Glutamatergic neuron (in vitro differentiated cells): ENCODE measurements around the gene CCDC178. TPM values are rescaled to one million over a fixed set of nuclear protein-coding genes. Genes with fewer than 3 reads are reported as not detected.
A peak's percentile ranks its signal among the peaks of the same experiment; 100 is the strongest.

Experiments used
- DNase-seq: peaks from one replicate; pipeline ENCODE4 v3.0.0; 2022
- H3K27ac Mint-ChIP-seq: one replicate; pipeline ENCODE4 v1.8.0; 2020; ENCODE audit warnings: mild to moderate bottlenecking, mixed read lengths, inconsistent platforms; ENCODE audit not compliant: unreplicated experiment
- H3K27me3 Mint-ChIP-seq: one replicate; pipeline ENCODE4 v1.8.0; 2020; ENCODE audit warnings: mild to moderate bottlenecking, moderate library complexity, mixed read lengths, inconsistent platforms; ENCODE audit not compliant: unreplicated experiment
- H3K36me3 Mint-ChIP-seq: one replicate; pipeline ENCODE4 v1.8.0; 2020; ENCODE audit warnings: mild to moderate bottlenecking, mixed read lengths, inconsistent platforms; ENCODE audit not compliant: unreplicated experiment
- H3K4me1 Mint-ChIP-seq: one replicate; pipeline ENCODE4 v1.8.0; 2020; ENCODE audit warnings: mild to moderate bottlenecking, low read depth, mixed read lengths, inconsistent platforms; ENCODE audit not compliant: unreplicated experiment
- H3K4me3 Mint-ChIP-seq: one replicate; pipeline ENCODE4 v1.8.0; 2020; ENCODE audit warnings: mild to moderate bottlenecking, mixed read lengths, inconsistent platforms; ENCODE audit not compliant: unreplicated experiment
- H3K9me3 Mint-ChIP-seq: one replicate; pipeline ENCODE4 v1.8.0; 2020; ENCODE audit warnings: mild to moderate bottlenecking, moderate library complexity, mixed read lengths, inconsistent platforms; ENCODE audit not compliant: unreplicated experiment
- CTCF ChIP-seq: fragments of 200-600 bp; sonication (generic); IDR thresholded peaks from one replicate; pipeline ENCODE4 v1.5.0; 2021; ENCODE audit not compliant: partially characterized antibody, unreplicated experiment
- total RNA-seq: library from RNA; stranded (reverse); fragmentation: NEBNext Ultra II Directional; extraction: Animal tissue kit (Norgen Biotek cat#: 25700); gene quantifications from one replicate; pipeline ENCODE4 v1.2.1, GENCODE V29; 2021; ENCODE audit not compliant: unreplicated experiment

Gene CCDC178
- total RNA-seq, 1 donor from 2014 or later, result not detected

- H3K9me3 Mint-ChIP-seq, result peaks cover 11% of the 10 kb centered on the region
- peaks cover 11% of the 10 kb centered on the region for H3K36me3 Mint-ChIP-seq
- no peak overlapping the region for H3K4me3 Mint-ChIP-seq
- no peak for TF ChIP-seq CTCF
- H3K4me1 Mint-ChIP-seq, result peaks cover 10% of the 10 kb centered on the region
- DNase-seq, result no peak
- H3K27me3 Mint-ChIP-seq, result no peaks in the 10 kb centered on the region
- peak overlapping the region; percentile 7 for H3K27ac Mint-ChIP-seq
These were observed 294.5 kb downstream of the CCDC178 start for GRCh38 chr18:33146014-33146413.

- peaks cover 14% of the 10 kb centered on the region for H3K9me3 Mint-ChIP-seq
- no peak overlapping the region for H3K4me3 Mint-ChIP-seq
- no peak for TF ChIP-seq CTCF
- H3K27ac Mint-ChIP-seq, result no peak overlapping the region
- H3K36me3 Mint-ChIP-seq, result peaks cover 15% of the 10 kb centered on the region
- H3K4me1 Mint-ChIP-seq, result peaks cover 3% of the 10 kb centered on the region
- H3K27me3 Mint-ChIP-seq, result no peaks in the 10 kb centered on the region
- no peak for DNase-seq
These were observed 304.4 kb downstream of the CCDC178 start for GRCh38 chr18:33135951-33136660.

GRCh38 chr18:33132657-33133056 is 307.9 kb downstream of the CCDC178 start:
- H3K36me3 Mint-ChIP-seq, result no peaks in the 10 kb centered on the region
- H3K9me3 Mint-ChIP-seq, result no peaks in the 10 kb centered on the region
- H3K4me3 Mint-ChIP-seq, result no peak overlapping the region
- no peak overlapping the region for H3K27ac Mint-ChIP-seq
- no peak for DNase-seq
- no peak for TF ChIP-seq CTCF
- H3K27me3 Mint-ChIP-seq, result no peaks in the 10 kb centered on the region
- H3K4me1 Mint-ChIP-seq, result peaks cover 3% of the 10 kb centered on the region

GRCh38 chr18:33128581-33128980 is 311.9 kb downstream of the CCDC178 start:
- Mint-ChIP-seq H3K4me3 (no peak overlapping the region), H3K27ac (no peak overlapping the region), H3K9me3 (no peaks in the 10 kb centered on the region), H3K4me1 (peaks cover 3% of the 10 kb centered on the region), H3K36me3 (no peaks in the 10 kb centered on the region), H3K27me3 (no peaks in the 10 kb centered on the region)
- TF ChIP-seq CTCF, result no peak
- no peak for DNase-seq

- Mint-ChIP-seq H3K27me3 (no peaks in the 10 kb centered on the region), H3K4me1 (peaks cover 6% of the 10 kb centered on the region), H3K27ac (peak overlapping the region; percentile 79), H3K9me3 (no peaks in the 10 kb centered on the region), H3K4me3 (peak overlapping the region; percentile 16), H3K36me3 (no peaks in the 10 kb centered on the region)
- DNase-seq, result no peak
- no peak for TF ChIP-seq CTCF
These were observed 316.5 kb downstream of the CCDC178 start for GRCh38 chr18:33123862-33124518.
